ENCODE measurements around the gene LRRC61.

The LRRC61 gene

DNA sequence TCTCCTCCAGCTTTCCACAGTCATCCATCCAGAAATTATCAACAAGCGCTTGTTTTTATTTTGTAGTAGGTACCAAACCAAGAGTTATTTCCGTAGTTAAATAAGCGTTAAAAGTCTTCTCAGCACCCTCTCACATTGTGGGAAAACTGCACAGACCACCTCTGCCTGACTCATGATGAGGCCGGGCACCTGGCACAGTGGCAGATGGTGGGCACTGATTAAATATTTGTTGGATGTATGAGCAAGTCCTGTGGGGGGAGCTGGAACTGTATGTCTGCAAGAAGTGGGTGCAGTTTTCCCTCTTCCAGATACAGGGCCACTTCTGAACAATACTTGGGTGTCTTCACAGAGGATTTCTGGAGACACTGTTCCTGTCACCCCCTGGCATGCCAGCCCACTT lies 40.2 kb downstream of the LRRC61 start (continued):
- TF ChIP-seq ZNF175 (tag by site-specific recombination; IDR thresholded peaks at IDR 0.05): no peak

DNA sequence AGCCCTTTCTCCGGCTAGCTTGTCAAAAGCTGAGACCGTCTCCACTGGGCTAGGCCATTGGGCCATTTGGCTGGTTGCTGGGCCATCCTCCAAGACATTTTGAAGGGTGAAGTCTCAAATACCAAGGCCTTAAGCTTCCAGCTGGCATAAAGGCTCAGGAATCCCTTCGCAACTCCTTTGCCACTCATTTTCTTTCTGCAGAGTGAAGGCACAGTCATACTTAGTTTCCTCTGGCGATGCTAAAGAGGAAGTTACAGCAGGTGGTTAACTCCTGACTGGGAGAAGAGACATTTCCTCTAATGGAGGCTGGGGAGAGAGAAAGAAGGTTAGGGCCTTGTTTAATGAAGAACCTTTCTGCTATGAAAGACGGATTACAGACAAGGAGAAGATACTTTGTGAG lies 40.7 kb downstream of the LRRC61 start:
- no peaks in the 10 kb centered on the region for H3K36me3 ChIP-seq (ENCODE audit: control insufficient read depth in 2 of 2, insufficient read depth in 1 of 2, low read length in 2 of 2)
- no peak overlapping the region for H3K4me3 ChIP-seq (ENCODE audit: low read depth, low read length)
- H3K4me1 ChIP-seq (ENCODE audit: control insufficient read depth, insufficient read depth, low read length): no peaks in the 10 kb centered on the region
- H3K27ac ChIP-seq (ENCODE audit: extremely low read depth, low read depth, low read length): no peak overlapping the region
- CTCF ChIA-PET: no interaction called here
- no peaks in the 10 kb centered on the region for H3K9me3 ChIP-seq (ENCODE audit: control insufficient read depth, insufficient read depth, low read depth, low read length)
- POLR2A ChIA-PET: no interaction called here
- TF ChIP-seq ZNF302 (tag by site-specific recombination; IDR thresholded peaks at IDR 0.05; ENCODE audit: low read depth): no peak
- TF ChIP-seq, protein P1, sequence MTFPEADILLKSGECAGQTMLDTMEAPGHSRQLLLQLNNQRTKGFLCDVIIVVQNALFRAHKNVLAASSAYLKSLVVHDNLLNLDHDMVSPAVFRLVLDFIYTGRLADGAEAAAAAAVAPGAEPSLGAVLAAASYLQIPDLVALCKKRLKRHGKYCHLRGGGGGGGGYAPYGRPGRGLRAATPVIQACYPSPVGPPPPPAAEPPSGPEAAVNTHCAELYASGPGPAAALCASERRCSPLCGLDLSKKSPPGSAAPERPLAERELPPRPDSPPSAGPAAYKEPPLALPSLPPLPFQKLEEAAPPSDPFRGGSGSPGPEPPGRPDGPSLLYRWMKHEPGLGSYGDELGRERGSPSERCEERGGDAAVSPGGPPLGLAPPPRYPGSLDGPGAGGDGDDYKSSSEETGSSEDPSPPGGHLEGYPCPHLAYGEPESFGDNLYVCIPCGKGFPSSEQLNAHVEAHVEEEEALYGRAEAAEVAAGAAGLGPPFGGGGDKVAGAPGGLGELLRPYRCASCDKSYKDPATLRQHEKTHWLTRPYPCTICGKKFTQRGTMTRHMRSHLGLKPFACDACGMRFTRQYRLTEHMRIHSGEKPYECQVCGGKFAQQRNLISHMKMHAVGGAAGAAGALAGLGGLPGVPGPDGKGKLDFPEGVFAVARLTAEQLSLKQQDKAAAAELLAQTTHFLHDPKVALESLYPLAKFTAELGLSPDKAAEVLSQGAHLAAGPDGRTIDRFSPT (tag by site-specific recombination; IDR thresholded peaks at IDR 0.05): no peak
- no peak for TF ChIP-seq ZNF555 (tag by site-specific recombination; conservative IDR thresholded peaks at IDR 0.05)
- TF ChIP-seq GLI2 (tag by site-specific recombination; IDR thresholded peaks at IDR 0.05; ENCODE audit: borderline replicate concordance, low read depth): no peak
- TF ChIP-seq ZNF350 (tag by site-specific recombination; IDR thresholded peaks at IDR 0.05): no peak

DNA sequence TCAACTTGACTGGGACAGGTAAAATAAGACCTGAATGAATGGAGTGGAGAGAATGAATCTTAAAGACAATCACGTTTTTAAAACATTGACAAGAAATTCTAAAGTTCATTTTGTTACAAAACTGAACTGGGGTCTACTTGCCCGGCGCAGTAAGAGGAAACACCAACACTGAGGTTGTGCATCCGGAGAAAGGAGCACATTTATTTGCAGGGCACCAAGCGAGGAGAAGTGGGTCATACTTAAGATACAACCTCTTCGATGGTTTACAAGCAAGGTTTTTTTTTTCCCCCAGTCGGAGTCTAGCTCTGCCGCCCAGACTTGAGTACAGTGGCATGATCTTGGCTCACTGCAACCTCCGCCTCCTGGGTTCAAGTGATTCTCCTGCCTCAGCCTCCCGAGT lies 42.0 kb downstream of the LRRC61 start:
- no peak overlapping the region for H3K27ac ChIP-seq (ENCODE audit: extremely low read depth, low read depth, low read length)
- H3K9me3 ChIP-seq (ENCODE audit: control insufficient read depth, insufficient read depth, low read depth, low read length): no peaks in the 10 kb centered on the region
- ChIA-PET CTCF (no interaction called here), POLR2A (interaction anchor here (1.9 kb wide), 1 partner anchor 42 kb away, joined by 5 read pairs; the partner anchor contains the start of genes ACTR3C and LRRC61)
- H3K4me1 ChIP-seq (ENCODE audit: control insufficient read depth, insufficient read depth, low read length): no peaks in the 10 kb centered on the region
- TF ChIP-seq ZNF558 (tag by site-specific recombination; IDR thresholded peaks at IDR 0.05): no peak
- no peak for TF ChIP-seq ZNF175 (tag by site-specific recombination; IDR thresholded peaks at IDR 0.05)
- no peak for TF ChIP-seq ZXDB (tag by site-specific recombination; IDR thresholded peaks at IDR 0.05)
- TF ChIP-seq, protein P2, sequence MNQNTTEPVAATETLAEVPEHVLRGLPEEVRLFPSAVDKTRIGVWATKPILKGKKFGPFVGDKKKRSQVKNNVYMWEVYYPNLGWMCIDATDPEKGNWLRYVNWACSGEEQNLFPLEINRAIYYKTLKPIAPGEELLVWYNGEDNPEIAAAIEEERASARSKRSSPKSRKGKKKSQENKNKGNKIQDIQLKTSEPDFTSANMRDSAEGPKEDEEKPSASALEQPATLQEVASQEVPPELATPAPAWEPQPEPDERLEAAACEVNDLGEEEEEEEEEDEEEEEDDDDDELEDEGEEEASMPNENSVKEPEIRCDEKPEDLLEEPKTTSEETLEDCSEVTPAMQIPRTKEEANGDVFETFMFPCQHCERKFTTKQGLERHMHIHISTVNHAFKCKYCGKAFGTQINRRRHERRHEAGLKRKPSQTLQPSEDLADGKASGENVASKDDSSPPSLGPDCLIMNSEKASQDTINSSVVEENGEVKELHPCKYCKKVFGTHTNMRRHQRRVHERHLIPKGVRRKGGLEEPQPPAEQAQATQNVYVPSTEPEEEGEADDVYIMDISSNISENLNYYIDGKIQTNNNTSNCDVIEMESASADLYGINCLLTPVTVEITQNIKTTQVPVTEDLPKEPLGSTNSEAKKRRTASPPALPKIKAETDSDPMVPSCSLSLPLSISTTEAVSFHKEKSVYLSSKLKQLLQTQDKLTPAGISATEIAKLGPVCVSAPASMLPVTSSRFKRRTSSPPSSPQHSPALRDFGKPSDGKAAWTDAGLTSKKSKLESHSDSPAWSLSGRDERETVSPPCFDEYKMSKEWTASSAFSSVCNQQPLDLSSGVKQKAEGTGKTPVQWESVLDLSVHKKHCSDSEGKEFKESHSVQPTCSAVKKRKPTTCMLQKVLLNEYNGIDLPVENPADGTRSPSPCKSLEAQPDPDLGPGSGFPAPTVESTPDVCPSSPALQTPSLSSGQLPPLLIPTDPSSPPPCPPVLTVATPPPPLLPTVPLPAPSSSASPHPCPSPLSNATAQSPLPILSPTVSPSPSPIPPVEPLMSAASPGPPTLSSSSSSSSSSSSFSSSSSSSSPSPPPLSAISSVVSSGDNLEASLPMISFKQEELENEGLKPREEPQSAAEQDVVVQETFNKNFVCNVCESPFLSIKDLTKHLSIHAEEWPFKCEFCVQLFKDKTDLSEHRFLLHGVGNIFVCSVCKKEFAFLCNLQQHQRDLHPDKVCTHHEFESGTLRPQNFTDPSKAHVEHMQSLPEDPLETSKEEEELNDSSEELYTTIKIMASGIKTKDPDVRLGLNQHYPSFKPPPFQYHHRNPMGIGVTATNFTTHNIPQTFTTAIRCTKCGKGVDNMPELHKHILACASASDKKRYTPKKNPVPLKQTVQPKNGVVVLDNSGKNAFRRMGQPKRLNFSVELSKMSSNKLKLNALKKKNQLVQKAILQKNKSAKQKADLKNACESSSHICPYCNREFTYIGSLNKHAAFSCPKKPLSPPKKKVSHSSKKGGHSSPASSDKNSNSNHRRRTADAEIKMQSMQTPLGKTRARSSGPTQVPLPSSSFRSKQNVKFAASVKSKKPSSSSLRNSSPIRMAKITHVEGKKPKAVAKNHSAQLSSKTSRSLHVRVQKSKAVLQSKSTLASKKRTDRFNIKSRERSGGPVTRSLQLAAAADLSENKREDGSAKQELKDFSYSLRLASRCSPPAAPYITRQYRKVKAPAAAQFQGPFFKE (tag by site-specific recombination; IDR thresholded peaks at IDR 0.05; ENCODE audit: borderline replicate concordance): no peak
- no peak for TF ChIP-seq SP2 (tag by site-specific recombination; IDR thresholded peaks at IDR 0.05)
- TF ChIP-seq ZNF404 (tag by site-specific recombination; IDR thresholded peaks at IDR 0.05): no peak
- no peak for TF ChIP-seq ZNF433 (tag by site-specific recombination; IDR thresholded peaks at IDR 0.05; ENCODE audit: low read depth)
- TF ChIP-seq ZNF221 (tag by site-specific recombination; IDR thresholded peaks at IDR 0.05; ENCODE audit: borderline replicate concordance): no peak
- no peak for TF ChIP-seq BCL11B (tag by site-specific recombination; IDR thresholded peaks at IDR 0.05; ENCODE audit: low read depth)
- TF ChIP-seq ZSCAN23 (tag by site-specific recombination; IDR thresholded peaks at IDR 0.05): no peak
- TF ChIP-seq ZNF10 (tag by site-specific recombination; IDR thresholded peaks at IDR 0.05): no peak
- H3K4me3 ChIP-seq (ENCODE audit: low read depth, low read length): no peak overlapping the region
- peaks cover 0 to 8% of the 10 kb centered on the region in 2 experiments; a peak in 1 of 3 replicates for H3K36me3 ChIP-seq (ENCODE audit: control insufficient read depth in 2 of 2, insufficient read depth in 1 of 2, low read length in 2 of 2)
